Skin epidermis (tissue), 12 donors: ENCODE results near the gene GSN.
"Not testable (repeated sequence)": the region's sequence is repeated elsewhere in the genome, so short reads cannot be mapped to it uniquely, and the experiment has no call there.

Source experiments
- H3K27ac ChIP-seq, 21 experiments: fragments of 200-600 bp; sonication (generic) in 11 of 21; one replicate each; pipeline ENCODE4 v1.5.0; 2020; ENCODE audit warnings: mild to moderate bottlenecking in 3 of 21, inconsistent platforms in 2 of 21, moderate library complexity in 2 of 21
- H3K4me3 ChIP-seq, 7 experiments: fragments of 200-600 bp; sonication (generic) in 2 of 7; one replicate each; pipeline ENCODE4 v1.5.0; 2020; ENCODE audit warnings: inconsistent platforms in 2 of 7, mild to moderate bottlenecking in 2 of 7, moderate library complexity in 1 of 7

Gene GSN

GRCh38 chr9:121283856-121284732, 16.1 kb downstream of the GSN start:
- no peak overlapping the region for H3K4me3 ChIP-seq
- peak overlapping the region in 18 of 21 experiments; percentile 32 to 97 (median 90) for H3K27ac ChIP-seq

DNA sequence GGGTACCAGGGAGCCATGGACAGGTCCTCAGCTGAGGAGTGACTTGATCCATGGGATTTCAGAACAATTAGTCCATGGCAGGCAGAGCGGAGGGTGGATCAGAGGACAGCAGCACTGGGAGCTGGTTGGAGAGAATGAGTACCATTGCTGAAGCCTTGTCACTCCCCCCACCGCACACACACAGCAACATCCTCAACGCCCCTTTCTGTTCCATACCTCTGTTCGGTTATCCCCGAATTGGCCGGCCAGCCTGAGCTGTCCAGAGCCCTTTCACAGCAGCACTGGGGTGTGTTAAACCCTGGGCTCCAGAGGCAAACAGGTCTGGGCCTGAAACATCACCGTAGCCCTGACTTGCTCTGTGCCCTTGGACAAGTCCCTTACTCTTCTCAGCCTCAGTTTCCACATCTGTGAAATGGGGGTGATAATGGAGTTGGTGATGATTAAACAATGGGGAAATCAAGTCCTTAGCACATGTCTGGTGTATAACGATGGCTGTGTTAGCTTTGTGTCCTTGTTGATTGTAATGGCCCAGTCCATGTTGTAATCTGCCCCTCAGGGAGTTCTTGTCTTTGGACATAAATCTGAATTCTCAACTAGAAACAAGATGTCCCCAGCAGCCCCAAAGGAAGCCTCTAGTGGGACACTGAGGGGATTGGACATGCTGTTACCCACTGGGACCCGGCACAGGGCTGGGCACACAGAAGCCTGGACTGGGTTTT, 16.9 kb downstream of the GSN start:
- Histone ChIP-seq H3K4me3 (no peak overlapping the region), H3K27ac (peak overlapping the region in 20 of 21 experiments; percentile 32 to 97 (median 88))

GRCh38 chr9:121285835-121286687, 18.1 kb downstream of the GSN start:
- H3K4me3 ChIP-seq = no peak overlapping the region
- H3K27ac ChIP-seq = peak overlapping the region; percentile 55 to 97 (median 89)

DNA sequence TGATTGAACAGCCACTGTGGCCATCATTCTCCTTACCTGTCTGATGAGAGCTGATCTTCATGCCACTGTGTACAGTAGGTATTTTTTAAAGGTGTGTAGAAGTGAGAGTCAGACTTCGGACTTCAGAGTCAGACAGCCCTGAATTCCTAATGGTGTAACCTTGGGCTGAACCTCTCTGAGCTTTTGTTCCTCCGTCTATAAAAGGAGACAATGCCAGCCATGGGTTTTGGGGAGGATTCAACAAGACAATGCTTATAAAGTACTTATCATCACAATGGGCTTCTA, 18.7 kb downstream of the GSN start:
- H3K27ac ChIP-seq = peak overlapping the region; percentile 55 to 97 (median 89)
- H3K4me3 ChIP-seq = no peak overlapping the region

DNA sequence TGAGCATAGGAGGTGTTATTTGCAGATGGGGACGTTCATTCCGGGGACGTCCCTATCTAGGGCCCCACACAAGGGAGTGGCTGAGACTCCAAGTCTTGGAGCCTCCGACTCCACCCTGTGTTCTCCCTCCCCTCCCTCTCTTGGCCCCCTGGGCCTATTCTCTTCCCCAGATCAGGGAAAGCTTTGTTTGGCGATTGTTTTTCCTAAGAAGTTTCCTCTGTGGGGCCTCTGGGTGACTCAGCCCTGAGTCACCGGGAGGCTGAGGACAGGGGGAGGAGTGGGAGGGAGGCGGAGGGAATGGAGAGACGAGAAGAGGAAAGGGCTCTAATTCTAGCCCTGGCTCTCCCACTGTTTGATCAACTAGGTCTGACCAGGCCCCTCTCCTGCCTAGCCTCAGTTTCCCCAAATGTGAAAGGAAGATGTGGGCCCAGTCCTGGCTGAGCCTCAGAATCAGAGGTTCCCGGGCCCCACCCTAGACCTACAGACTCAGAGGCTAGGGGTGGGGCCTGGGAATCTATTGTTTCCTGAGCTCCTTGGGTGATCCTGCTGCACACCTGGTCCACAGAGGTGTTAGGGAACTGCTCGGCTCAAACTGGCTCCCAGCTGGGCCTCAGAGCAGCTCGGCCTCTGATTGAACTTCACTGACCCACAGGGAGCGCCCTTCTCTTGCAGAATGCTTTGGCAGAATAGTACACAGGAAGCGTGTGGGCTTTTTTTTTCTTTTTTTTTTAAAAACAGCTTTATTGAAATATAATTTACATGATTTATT, 19.2 kb downstream of the GSN start:
- Histone ChIP-seq H3K27ac (peak overlapping the region; percentile 36 to 97 (median 89)), H3K4me3 (no peak overlapping the region)

DNA sequence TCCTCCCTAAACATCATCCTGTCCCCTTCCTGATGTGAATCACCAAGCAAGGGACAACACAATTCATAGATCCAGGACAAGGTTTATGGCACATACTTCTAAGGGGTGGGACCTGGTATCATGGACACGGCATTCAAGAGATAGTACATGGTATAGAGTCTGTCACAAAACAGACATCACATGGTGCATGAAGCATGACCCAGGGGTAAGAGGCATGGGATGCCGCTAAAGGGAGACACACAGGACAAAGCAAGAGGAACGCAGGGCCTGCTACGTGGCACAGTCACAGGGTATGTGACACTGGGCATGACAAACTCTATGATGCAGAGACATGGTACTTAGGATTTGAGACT, 20.7 kb downstream of the GSN start:
- peak overlapping the region in 20 of 21 experiments; percentile 69 to 97 (median 90) for H3K27ac ChIP-seq
- H3K4me3 ChIP-seq = no peak overlapping the region

DNA sequence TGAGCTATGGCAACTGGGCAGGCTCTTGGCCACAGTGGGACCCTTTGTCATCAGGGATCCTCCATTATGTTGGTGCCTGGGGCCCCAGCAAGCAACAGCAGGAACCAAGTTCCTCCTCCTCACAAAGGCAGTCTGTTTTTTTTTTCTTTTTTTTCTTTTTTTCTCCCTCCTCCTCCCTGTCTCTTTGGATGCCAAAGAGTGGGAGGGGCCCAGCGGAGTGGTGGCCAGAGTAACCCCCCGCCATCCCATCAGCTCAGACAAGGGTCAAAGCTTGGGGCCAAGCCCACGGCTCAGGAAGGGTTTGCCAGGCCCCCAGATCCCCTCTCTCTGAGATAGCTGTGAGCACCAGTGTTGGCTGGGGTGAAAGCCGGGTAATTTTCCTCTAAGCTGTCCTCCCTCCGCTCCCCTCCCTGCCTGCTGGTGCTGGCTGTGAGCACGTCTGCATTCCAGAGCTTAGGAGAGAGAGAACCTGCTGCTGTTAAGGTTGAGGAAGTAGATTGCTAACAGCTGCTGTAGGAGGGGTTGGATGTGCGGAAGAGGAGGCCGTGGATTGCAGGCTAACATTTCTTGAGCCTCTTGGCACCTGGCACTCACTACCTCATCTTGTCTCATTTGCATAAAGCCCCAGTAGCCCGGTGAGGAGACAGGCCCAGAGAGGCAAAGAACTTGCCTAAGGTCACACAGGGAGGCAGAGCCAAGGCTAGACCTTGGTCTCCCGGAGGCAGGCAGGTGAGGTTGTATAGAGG, 21.2 kb downstream of the GSN start:
- peak overlapping the region in 20 of 21 experiments; percentile 69 to 97 (median 90) for H3K27ac ChIP-seq
- no peak overlapping the region for H3K4me3 ChIP-seq

GRCh38 chr9:121289772-121290370, 21.9 kb downstream of the GSN start:
- H3K27ac ChIP-seq = peak overlapping the region in 17 of 21 experiments; percentile 69 to 97 (median 91)

GRCh38 chr9:121291536-121291935, 23.6 kb downstream of the GSN start:
- peak overlapping the region in 4 of 21 experiments; percentile 34 to 91 (median 42) for H3K27ac ChIP-seq
- H3K4me3 ChIP-seq = not testable (repeated sequence)

More at GRCh38 chr9:121289772-121290370, 21.9 kb downstream of the GSN start:
- no peak overlapping the region for H3K4me3 ChIP-seq

- no peak overlapping the region for H3K4me3 ChIP-seq
- peak overlapping the region in 9 of 21 experiments; percentile 17 to 91 (median 48) for H3K27ac ChIP-seq
Observed at GRCh38 chr9:121292051-121292450, 24.1 kb downstream of the GSN start.

- Histone ChIP-seq H3K27ac (peak overlapping the region in 9 of 21 experiments; percentile 17 to 91 (median 48)), H3K4me3 (no peak overlapping the region)
Observed at GRCh38 chr9:121292801-121293241, 24.9 kb downstream of the GSN start.

GRCh38 chr9:121294151-121294743, 26.3 kb downstream of the GSN start:
- Histone ChIP-seq H3K4me3 (no peak overlapping the region), H3K27ac (peak overlapping the region in 13 of 21 experiments; percentile 14 to 91 (median 55))

- Histone ChIP-seq H3K4me3 (no peak overlapping the region), H3K27ac (peak overlapping the region in 17 of 21 experiments; percentile 4 to 91 (median 55))
Observed at GRCh38 chr9:121294866-121295661, 27.1 kb downstream of the GSN start.

- Histone ChIP-seq H3K4me3 (no peak overlapping the region), H3K27ac (peak overlapping the region in 17 of 21 experiments; percentile 4 to 91 (median 55))
Observed at GRCh38 chr9:121295662-121296191, 27.8 kb downstream of the GSN start.

DNA sequence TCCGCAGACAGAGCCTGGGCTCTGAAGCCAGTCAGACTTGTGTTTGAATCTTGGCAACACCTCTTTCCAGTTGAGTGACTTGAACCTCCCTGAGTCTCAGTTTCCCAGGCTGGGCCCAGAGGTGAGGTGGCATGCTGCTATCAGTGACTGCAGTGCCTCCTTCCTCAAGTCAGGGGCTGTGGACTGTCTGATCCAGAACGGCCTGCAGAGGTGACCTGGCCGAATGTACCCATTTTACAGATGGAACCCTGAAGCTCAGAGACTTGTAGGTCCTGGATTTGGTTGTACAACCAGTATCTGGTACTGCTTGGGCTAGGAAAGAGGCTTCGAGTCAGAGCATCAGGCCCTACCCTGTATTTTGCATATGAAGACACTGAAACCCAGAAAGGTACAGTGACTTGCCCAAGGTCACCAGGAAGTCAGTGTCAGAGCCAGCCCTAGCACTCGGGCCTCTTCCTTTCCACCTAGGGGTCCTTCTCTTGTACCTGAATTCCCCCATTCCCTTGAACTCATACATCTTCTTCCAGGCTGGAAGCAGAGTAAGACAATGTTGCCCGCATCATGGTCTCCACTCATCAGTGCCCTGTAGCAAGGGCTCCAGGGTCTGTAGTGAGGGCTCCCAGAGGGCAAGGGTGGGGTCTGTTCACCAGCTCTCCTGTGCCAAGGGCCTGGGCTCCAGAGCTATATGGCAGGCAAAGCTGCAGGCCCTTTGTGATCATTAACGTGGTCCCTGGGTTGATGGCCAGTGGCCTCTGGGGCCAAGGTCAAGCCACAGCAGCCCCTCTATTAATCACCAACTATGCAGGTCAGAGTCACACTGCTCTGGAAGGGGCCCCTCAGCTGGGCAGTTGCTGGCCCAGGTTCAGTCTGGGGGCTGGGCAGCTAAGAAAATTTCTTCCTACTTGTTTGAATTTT, 28.5 kb downstream of the GSN start:
- H3K4me3 ChIP-seq = no peak overlapping the region
- peak overlapping the region in 16 of 21 experiments; percentile 4 to 91 (median 68) for H3K27ac ChIP-seq
